GM21529 (cell line): ENCODE results near the gene TUBA4B.

ENCODE experiments used
- ATAC-seq: cut with Tn5 transposase; IDR thresholded peaks from one replicate; pipeline ENCODE4 v1.9.1; 2021; ENCODE audit not compliant: unreplicated experiment

TUBA4B gene

DNA sequence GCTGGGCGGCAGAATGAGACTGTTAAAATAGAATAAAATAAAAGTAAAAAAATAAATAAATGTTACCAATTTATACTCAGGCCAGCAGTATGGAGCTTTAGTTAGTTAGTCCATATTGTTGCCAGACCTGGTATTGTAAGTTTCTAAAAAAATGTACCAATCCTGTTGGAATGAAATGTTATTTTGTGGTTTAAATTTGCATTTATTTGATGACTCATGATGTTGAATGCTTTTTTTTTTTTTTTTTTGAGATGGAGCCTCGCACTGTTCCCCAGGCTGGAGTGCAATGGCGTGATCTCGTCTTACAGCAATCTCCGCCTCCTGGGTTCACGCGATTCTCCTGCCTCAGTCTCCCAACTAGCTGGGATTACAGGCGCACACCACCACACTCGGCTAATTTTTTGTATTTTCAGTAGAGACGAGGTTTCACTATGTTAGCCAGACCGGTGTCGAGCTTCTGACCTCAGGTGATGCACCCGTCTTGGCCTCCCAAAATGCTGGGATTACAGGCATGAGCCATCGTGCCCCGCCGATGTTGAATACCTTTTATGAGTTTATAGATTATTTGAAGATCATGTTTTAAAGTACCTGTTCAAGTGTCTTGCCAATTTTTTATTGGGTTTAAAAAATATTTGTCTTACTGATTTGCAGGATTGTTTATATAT lies 61.9 kb downstream of the TUBA4B start:
- no peak for ATAC-seq
